ENCODE measurements around the gene SND1. TPM values are rescaled to one million over a fixed set of nuclear protein-coding genes. Genes with fewer than 3 reads are reported as not detected.

SND1 gene
- total and polyA plus RNA-seq, 4 donors = 59.4 to 214 (median 84.1) TPM

DNA sequence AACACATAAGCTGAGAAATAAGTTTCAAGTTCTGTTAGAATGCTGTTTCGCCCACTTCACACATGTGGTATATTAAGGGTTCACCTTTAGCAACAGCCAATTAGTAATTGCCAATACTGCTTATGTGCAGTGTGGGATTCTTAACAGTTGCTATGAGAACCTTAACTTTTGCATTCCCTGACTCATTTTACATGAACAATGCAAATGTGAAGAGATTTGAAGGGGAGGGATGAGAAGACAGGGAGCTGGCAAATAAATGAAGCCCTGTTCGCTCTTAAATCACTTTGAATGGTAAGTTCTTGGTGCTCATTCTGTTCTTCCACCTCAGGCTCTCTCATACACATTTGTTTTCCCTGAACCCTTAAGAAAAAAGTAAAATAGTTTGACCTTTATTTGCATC is 296.9 kb downstream of the SND1 start:
- H3K27me3 ChIP-seq (ENCODE audit: control insufficient read depth in 4 of 4, insufficient read depth in 4 of 4, low read length in 3 of 4) = no peaks in the 10 kb centered on the region
- H3K27ac ChIP-seq (ENCODE audit: low read depth in 1 of 2, low read length in 2 of 2) = no peak overlapping the region
- peaks cover 0 to 3% (median 1%) of the 10 kb centered on the region in 4 donors for H3K36me3 ChIP-seq (ENCODE audit: control insufficient read depth in 4 of 4, insufficient read depth in 3 of 4, low read depth in 1 of 4, low read length in 3 of 4)
- H3K4me1 ChIP-seq (ENCODE audit: control insufficient read depth in 4 of 4, insufficient read depth in 4 of 4, low read length in 3 of 4) = no peaks in the 10 kb centered on the region
- no peaks in the 10 kb centered on the region for H3K9me3 ChIP-seq (ENCODE audit: control insufficient read depth in 4 of 4, low read length in 3 of 4)
- no peak for DNase-seq (ENCODE audit: low spot score)
- WGBS = 97% methylated on average over 2 of the region's 2 CpGs
- H3K4me3 ChIP-seq (ENCODE audit: low read depth in 1 of 3, low read length in 3 of 3) = no peak overlapping the region
- no peak overlapping the region for H3K9ac ChIP-seq (ENCODE audit: low read depth in 1 of 2, low read length in 2 of 2)
- TF ChIP-seq ATF3 (IDR thresholded peaks at IDR 0.05) (no peak), HNF4A (conservative IDR thresholded peaks at IDR 0.05) (no peak), SP1 (IDR thresholded peaks at IDR 0.05) (no peak), REST (IDR thresholded peaks at IDR 0.05) (no peak), JUND (IDR thresholded peaks at IDR 0.05) (no peak), GABPA (IDR thresholded peaks at IDR 0.05 in 1 of 2, conservative IDR thresholded peaks at IDR 0.05 in 1 of 2) (no peak), YY1 (IDR thresholded peaks at IDR 0.05) (no peak), FOXA2 (IDR thresholded peaks at IDR 0.05) (no peak), HNF4G (IDR thresholded peaks at IDR 0.05) (no peak)

DNA sequence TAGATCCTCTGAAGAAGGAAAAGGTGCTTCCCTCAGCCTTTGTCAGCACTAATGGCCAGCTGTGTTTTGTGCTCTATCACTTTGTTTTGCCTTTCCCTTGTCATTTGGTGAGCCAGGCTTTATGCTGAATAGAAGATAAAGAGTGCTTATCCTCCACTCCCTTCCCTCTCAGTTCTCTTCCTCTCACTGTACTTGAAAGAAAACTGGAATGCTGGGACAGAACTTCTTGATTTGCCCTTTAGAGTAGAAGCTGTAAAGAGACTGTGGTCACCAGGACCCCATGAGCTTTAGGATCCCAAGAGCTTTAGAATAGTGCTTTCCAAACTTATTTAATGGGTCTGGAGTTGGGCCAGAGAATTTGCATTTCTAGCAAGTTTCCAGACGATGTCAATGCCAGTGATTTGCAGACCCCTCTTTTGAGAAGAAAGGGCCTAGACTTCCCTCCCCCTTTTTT is 297.8 kb downstream of the SND1 start:
- DNase-seq (ENCODE audit: low spot score) = no peak
- 88% methylated on average over 1 of the region's 1 CpG for WGBS
- no peak overlapping the region for H3K4me3 ChIP-seq (ENCODE audit: low read depth in 1 of 3, low read length in 3 of 3)
- no peak overlapping the region for H3K27ac ChIP-seq (ENCODE audit: low read depth in 1 of 2, low read length in 2 of 2)
- no peak overlapping the region for H3K9ac ChIP-seq (ENCODE audit: low read depth in 1 of 2, low read length in 2 of 2)
- peaks cover 0 to 3% (median under 1%) of the 10 kb centered on the region in 4 donors for H3K36me3 ChIP-seq (ENCODE audit: control insufficient read depth in 4 of 4, insufficient read depth in 3 of 4, low read depth in 1 of 4, low read length in 3 of 4)
- no peaks in the 10 kb centered on the region for H3K9me3 ChIP-seq (ENCODE audit: control insufficient read depth in 4 of 4, low read length in 3 of 4)
- no peaks in the 10 kb centered on the region for H3K4me1 ChIP-seq (ENCODE audit: control insufficient read depth in 4 of 4, insufficient read depth in 4 of 4, low read length in 3 of 4)
- no peaks in the 10 kb centered on the region for H3K27me3 ChIP-seq (ENCODE audit: control insufficient read depth in 4 of 4, insufficient read depth in 4 of 4, low read length in 3 of 4)
- TF ChIP-seq, protein P1, sequence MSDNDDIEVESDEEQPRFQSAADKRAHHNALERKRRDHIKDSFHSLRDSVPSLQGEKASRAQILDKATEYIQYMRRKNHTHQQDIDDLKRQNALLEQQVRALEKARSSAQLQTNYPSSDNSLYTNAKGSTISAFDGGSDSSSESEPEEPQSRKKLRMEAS (IDR thresholded peaks at IDR 0.05) = no peak

- no peak overlapping the region for H3K4me3 ChIP-seq (ENCODE audit: low read depth in 1 of 3, low read length in 3 of 3)
- no peaks in the 10 kb centered on the region for H3K4me1 ChIP-seq (ENCODE audit: control insufficient read depth in 4 of 4, insufficient read depth in 4 of 4, low read length in 3 of 4)
- H3K9me3 ChIP-seq (ENCODE audit: control insufficient read depth in 4 of 4, low read length in 3 of 4) = no peaks in the 10 kb centered on the region
- H3K27ac ChIP-seq (ENCODE audit: low read depth in 1 of 2, low read length in 2 of 2) = no peak overlapping the region
- no peak for DNase-seq (ENCODE audit: low spot score)
- no peaks in the 10 kb centered on the region for H3K27me3 ChIP-seq (ENCODE audit: control insufficient read depth in 4 of 4, insufficient read depth in 4 of 4, low read length in 3 of 4)
- H3K9ac ChIP-seq (ENCODE audit: low read depth in 1 of 2, low read length in 2 of 2) = no peak overlapping the region
- 94% methylated on average over 6 of the region's 6 CpGs for WGBS
- peaks cover 0 to 3% (median 0%) of the 10 kb centered on the region in 4 donors for H3K36me3 ChIP-seq (ENCODE audit: control insufficient read depth in 4 of 4, insufficient read depth in 3 of 4, low read depth in 1 of 4, low read length in 3 of 4)
- TF ChIP-seq SP1 (IDR thresholded peaks at IDR 0.05) = no peak
- no peak for TF ChIP-seq ATF3 (IDR thresholded peaks at IDR 0.05)
- TF ChIP-seq RAD21 (IDR thresholded peaks at IDR 0.05) = no peak
- TF ChIP-seq FOXA1 (IDR thresholded peaks at IDR 0.05) = no peak
- no peak for TF ChIP-seq GABPA (IDR thresholded peaks at IDR 0.05 in 1 of 2, conservative IDR thresholded peaks at IDR 0.05 in 1 of 2)
- no peak for TF ChIP-seq REST (IDR thresholded peaks at IDR 0.05)
- TF ChIP-seq, protein P1 (IDR thresholded peaks at IDR 0.05) = no peak
- TF ChIP-seq TAF1 (conservative IDR thresholded peaks at IDR 0.05) = no peak
- no peak for TF ChIP-seq HNF4A (conservative IDR thresholded peaks at IDR 0.05)
- TF ChIP-seq FOXA2 (IDR thresholded peaks at IDR 0.05) = no peak
- TF ChIP-seq RXRA (IDR thresholded peaks at IDR 0.05) = no peak
- TF ChIP-seq YY1 (IDR thresholded peaks at IDR 0.05) = no peak
- TF ChIP-seq HNF4G (IDR thresholded peaks at IDR 0.05) = no peak
- no peak for TF ChIP-seq EGR1 (IDR thresholded peaks at IDR 0.05; ENCODE audit: low read depth in 2 of 2)
- no peak for TF ChIP-seq CTCF (IDR thresholded peaks at IDR 0.05; ENCODE audit: low read depth, low read length, missing input control)
These were observed 298.4 kb downstream of the SND1 start for GRCh38 chr7:127950233-127950935.

All from liver (tissue), 9 donors.